GM18861 (cell line): Measurements from ENCODE around the gene ADAMTS9.

Source experiments
- ATAC-seq: cut with Tn5 transposase; IDR thresholded peaks from one replicate; pipeline ENCODE4 v1.9.1; 2021; ENCODE audit not compliant: unreplicated experiment

ADAMTS9 gene

DNA sequence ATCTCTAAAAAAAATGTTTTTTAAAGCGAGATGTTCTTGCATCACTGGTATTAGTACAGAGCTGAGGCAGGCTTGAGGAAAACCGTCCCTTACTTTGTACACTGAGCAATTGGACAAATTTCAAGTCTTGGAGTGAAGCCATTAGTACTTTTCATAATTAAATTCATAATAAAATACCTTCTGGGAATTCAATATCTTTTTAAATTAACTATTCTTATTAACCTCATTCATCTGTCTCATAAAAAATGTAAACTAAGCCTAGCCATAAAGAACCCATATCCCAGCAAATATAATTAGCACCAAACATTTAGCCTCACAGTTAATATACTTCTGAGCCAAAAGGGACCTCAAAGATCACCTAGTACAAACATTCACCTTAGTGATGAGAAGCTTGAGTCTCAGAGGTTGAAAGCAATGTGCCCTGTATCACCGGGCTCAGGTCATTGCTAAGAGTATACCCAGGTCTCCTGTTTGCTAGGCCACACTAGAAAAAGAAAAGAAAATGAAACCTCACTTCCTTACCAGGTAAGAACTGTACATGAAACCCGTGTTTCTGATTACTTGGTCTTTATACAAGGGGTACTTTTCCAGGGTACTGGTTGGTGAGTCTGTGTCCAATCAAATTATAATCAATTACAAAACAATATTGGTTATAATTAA is 192.5 kb downstream of the ADAMTS9 start:
- no peak for ATAC-seq

DNA sequence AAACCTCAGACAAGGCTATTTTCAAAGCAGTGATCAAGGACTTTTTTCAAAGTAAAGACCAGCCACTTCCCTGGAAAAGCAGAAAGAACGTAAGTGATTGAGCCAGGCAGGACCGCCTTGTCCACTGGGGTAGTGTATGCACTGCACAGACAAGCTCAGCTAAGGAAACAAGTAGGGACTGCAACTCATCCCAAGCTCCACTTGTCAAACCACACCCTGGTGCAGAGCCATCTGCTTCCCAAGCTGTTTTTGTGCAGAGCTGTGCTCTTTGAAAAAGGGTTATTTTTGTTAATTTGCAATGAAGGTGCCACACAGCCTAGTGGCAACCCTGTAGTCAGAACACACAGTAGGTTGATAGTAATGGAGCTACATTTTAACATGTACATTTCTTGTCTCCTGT is 193.3 kb downstream of the ADAMTS9 start:
- ATAC-seq: no peak

DNA sequence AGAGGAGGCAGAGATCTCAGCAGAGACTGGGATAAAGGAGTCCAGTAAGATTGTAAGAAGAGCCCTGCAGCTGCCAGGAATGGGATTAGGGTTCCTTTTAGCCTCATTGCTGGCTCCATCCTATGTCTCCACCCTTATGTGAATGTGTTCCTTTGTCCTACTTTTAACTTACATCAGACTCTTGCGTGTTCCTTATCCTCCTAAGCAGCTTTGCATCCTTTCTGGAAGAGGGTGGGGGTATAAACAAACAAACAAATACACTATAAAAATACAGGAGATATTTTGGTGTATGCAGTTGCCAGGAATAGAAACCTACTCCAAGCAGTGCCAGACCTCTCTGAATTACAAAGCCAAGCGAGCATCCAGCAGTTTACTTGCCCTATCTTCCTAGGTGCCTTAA is 194.7 kb downstream of the ADAMTS9 start:
- ATAC-seq: no peak

DNA sequence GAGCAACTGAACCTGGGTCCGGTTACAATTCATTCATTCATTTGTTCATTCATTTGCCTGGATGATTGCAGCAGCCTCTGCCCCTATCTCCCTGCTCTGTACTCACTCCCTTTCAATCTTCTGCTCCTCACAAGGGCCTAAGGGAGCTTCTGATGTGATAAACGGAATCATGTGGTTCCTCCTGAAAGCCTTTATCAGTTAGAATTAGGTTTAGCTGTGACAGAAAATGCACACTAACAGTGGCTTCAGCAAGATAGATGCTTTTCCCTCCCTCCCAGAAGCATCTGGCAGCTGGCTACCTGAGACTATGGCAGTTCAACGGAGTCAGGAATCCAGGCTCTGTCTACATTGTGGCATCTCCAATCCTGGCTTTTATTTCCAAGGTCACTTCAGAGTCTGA is 196.0 kb downstream of the ADAMTS9 start:
- ATAC-seq: no peak

DNA sequence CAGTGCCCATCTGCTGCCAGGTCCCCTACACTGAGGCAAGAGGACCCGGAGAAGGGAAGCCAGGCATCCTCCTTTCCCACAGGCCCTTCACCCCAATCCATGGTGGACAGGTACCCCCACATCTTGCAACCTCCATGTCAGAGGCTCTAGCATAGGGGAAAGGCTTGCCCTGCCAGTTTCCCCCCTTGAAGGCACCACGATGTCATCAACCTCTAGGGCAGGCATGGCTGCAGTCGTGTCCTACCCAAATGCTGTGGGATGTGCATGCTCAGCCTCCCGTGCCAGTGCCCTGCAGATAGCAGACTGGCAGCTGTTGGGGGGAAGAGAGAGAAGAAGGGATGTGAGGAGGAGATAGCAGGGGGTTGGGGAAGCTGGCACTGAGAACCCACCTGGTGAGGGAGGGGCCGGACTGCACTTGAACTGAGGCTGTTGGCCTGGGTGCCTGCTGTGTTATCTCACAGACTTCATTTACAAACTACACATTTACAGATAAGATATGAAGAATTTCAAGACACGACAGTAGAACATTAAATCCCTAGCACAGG is 197.5 kb downstream of the ADAMTS9 start:
- no peak for ATAC-seq

DNA sequence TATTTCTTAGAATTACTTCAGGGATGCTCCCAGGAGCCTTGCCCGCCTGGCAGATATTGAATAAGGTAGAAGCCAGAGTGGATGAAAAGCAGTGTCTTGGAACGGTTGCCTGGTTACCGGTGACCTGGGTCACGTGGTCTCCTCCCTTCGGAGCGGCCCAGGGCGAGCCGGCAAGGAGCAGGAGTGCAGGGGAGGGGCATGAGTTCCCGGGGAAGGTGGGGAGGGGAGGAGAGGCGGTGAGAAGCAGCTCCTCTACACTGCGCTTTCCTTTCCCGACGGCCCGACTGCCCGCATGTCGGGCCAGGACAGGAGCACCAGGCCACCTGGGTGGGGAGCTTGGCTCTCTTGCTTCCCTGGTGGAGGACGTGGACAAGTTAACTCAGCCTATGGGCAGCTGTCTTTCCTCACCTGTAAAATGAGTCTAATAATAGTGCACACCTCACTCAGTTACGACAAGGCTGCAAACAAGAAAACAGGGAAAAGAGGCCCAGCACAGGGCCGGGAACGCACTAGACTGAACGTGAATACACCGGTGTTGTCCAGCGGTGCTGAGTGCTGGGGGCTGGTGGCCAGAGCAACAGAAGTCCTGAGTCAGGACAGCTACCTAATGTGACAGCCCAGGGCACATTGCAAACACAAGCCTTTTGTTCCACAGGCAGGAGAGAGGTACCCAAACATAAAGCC is 198.3 kb downstream of the ADAMTS9 start:
- ATAC-seq: no peak

DNA sequence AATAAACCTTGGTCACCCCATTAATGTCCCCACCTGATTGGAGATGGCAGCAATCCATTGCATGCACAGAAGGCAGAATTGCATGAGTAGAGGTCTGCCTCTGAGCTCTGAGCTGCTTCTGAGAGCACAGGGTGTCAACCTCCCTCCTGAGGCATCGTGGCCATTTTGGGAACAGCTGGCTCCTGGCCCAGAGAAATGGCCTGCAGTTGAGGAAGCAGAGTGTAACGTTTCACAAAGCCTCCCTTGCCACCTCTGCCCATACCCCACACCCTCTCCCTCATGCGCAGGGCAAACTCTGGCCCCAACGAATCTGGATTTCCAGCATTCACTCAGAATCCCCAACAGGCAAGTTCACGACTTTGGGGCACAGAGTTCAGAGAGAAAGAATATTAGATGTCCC is 198.9 kb downstream of the ADAMTS9 start:
- ATAC-seq: no peak

DNA sequence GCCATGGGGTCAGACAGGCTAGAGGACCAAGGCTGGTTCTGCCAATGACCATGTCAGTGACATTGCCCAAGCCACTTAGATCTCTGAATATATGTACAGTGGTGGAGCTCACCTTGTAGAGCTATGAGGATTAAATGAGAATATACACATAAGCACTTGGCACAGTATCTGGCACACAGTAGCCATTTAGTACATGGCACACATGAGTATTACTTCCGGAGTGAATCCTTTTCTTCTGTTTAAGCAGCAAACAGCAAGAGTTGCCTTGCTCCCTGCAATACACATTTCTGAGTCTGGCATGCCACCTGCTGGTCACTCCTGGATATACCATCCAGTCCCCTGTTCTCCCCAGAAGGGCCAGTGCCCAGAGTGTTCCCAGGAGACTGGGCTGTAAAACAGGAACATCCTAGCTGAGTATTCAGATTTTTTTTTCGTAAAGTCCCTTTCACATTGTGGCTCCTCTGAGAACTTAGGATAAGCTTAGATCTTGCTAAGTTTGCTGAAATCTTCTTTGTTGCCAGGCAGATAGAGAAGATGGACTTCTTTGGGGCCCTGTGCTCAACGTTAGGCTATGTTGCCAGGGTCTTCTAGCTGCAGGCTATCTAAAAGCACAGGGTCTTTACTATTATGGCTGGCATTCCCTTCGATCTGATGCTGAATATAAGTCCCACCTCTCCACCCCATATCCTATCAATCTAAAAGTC is 203.4 kb downstream of the ADAMTS9 start:
- peak; percentile 98 for ATAC-seq

DNA sequence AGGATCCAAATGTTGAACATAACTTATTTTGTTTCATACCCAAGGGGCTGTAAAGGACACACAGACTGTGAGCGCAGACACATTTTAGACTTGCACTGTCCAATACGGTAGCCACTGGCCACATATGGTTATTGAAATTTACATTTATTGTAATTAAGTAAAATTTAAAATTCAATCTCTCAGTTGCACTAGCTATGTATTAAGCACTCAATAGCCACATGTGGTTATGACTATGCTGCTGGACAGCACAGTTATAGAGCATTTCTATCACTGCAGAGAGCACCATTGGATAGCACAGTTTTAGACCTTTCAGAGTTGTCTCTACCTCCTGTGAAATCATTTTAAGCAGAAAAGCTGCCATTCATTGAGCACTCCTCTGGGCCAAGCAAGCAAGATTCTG is 204.3 kb downstream of the ADAMTS9 start:
- ATAC-seq: no peak

DNA sequence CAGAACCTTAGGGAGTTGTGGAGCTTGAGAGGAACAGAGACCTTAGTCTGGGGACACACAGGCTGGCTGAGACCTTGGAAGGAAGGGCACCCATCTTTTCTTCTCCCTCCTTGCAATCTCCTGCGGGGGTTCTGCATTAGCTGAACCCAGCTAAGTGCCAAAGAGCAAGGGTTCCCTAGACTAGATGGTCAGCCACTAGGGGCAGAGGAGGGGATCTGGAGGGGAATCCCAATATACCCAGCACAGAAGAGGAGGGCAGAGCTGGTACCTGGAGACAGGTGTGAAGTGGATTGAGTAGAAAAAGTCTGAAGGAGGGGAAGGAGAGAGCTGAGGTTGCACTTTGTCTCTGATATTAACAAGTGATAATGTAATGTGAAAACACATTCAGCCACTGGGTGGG is 212.8 kb downstream of the ADAMTS9 start:
- ATAC-seq: no peak

DNA sequence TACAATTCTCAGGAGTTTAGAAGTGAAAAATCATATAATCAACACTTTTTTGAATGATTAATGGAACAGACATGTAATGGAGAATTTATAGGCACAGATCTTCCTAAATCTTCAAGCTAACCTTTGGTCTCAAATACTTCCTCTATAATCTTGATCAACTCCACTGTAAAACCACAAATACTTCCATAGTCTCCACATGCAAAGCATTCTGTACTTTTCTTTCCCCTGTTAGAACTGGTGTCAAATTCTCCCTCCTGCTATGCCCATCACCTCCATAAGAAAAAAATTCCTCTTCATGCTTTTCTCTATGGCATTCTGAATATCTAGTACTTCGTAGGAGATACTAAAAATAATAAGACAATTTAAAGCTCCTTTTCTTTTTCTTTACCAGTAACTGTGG is 214.3 kb downstream of the ADAMTS9 start:
- no peak for ATAC-seq

DNA sequence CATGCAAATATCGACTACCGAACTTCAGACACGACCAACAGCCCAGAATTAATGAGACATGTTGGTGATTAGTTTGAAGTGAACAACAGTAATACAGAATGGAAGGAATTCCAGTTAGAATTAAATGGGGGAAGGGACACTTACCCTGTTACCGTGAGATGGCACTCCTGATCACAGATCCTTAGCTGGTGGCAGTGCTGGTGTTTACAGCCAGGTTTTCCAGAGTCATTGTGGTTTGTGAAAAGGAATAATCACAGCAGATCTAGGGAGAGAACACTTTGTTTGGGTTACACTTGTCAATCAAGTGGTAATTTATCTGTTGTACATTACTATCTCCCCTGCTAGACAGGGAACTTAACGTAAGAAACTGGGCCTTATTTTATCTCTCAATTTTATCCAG is 217.4 kb downstream of the ADAMTS9 start:
- ATAC-seq: no peak

DNA sequence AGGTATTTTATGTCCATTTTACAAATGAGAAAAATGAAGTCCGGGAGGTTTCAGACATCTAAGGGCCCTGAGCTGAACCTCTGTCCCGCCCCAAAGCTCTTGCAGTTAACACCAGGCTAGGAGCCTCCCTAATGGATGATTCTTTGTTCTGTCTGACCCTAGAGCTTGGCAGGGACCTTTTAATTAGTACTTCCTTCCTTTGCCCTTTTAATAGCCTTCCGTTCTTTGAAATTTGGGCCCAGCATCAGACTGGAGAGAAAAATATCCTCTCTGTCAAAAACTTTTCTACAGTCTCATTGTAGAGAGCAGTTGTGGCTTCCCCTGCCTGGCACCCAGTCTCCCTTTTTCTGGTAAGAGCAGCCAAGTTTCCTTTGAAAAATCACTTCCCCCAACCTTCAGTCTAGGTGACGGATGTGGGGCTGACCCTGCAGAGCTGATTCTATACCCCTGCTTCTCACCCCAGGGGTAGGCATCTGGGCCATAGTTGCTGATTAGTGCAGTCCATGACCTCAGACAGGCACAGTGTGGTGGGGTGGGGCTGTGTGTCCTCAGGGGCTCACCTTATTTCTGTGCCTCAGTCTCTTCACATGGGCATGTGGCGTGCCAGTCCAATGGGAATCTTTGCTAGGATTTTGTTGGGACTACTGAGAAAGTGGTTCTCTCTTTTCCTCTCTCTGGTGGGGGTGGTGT is 220.4 kb downstream of the ADAMTS9 start:
- ATAC-seq: no peak
